GM12865 (cell line): ENCODE results near the gene DYNLL2.

Experiments
- DNase-seq: peaks from one replicate; pipeline ENCODE4 v3.0.0; 2010; ENCODE audit warnings: low read depth
- H3K4me3 ChIP-seq: 2 replicates; pipeline ENCODE4 v1.5.1; 2011; ENCODE audit warnings: mild to moderate bottlenecking, low read depth, low read length, control low read depth
- TF ChIP-seq, protein P1 (sequence below): IDR thresholded peaks from 2 replicates; pipeline ENCODE4 v1.5.1; 2011; ENCODE audit warnings: low read length, control low read depth, low read depth, inconsistent platforms; ENCODE audit not compliant: insufficient read depth; ENCODE audit errors: missing control alignments

The DYNLL2 gene

GRCh38 chr17:58046239-58047094 is 36.8 kb upstream of the DYNLL2 start:
- H3K4me3 ChIP-seq = no peak overlapping the region
- TF ChIP-seq, protein P1, sequence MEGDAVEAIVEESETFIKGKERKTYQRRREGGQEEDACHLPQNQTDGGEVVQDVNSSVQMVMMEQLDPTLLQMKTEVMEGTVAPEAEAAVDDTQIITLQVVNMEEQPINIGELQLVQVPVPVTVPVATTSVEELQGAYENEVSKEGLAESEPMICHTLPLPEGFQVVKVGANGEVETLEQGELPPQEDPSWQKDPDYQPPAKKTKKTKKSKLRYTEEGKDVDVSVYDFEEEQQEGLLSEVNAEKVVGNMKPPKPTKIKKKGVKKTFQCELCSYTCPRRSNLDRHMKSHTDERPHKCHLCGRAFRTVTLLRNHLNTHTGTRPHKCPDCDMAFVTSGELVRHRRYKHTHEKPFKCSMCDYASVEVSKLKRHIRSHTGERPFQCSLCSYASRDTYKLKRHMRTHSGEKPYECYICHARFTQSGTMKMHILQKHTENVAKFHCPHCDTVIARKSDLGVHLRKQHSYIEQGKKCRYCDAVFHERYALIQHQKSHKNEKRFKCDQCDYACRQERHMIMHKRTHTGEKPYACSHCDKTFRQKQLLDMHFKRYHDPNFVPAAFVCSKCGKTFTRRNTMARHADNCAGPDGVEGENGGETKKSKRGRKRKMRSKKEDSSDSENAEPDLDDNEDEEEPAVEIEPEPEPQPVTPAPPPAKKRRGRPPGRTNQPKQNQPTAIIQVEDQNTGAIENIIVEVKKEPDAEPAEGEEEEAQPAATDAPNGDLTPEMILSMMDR = no peak
- DNase-seq = no peak

GRCh38 chr17:58047376-58048150 is 35.7 kb upstream of the DYNLL2 start:
- DNase-seq = no peak
- H3K4me3 ChIP-seq = no peak overlapping the region
- TF ChIP-seq, protein P1 = no peak

- no peak for DNase-seq
- TF ChIP-seq, protein P1 = no peak
- no peak overlapping the region for H3K4me3 ChIP-seq
Measured at GRCh38 chr17:58049533-58049932, 33.7 kb upstream of the DYNLL2 start.

- DNase-seq = no peak
Measured at GRCh38 chr17:58050966-58051365, 32.3 kb upstream of the DYNLL2 start.

DNA sequence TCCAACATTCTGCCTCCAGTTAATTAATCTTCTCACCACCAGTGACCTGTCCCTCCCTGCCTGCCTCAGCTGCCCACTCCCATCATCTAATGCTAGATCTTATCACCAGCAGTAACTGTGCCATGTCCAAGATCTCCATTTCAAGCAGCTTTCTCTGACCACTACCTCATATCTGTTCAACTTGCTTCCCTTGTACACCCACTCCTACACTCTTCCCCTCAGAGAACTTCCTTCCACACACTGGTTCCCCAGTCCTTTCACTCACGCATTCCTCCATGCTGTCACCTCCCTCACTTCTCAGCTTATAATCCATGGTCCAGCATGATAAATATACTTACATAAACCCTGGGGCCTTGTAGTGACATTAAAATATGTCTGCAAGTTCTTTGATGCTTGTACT is 31.8 kb upstream of the DYNLL2 start:
- TF ChIP-seq, protein P1 = no peak
- H3K4me3 ChIP-seq = no peak overlapping the region
- no peak for DNase-seq

More at GRCh38 chr17:58050966-58051365, 32.3 kb upstream of the DYNLL2 start:
- no peak overlapping the region for H3K4me3 ChIP-seq
- TF ChIP-seq, protein P1 = no peak

- no peak for DNase-seq
- no peak overlapping the region for H3K4me3 ChIP-seq
- TF ChIP-seq, protein P1 = no peak
Measured at GRCh38 chr17:58052407-58052806, 30.8 kb upstream of the DYNLL2 start.
